Glomerular endothelial cell (primary cell): ENCODE results near the gene DEFB124. TPM values are rescaled to one million over a fixed set of nuclear protein-coding genes. Genes with fewer than 3 reads are reported as not detected.
"Not testable (repeated sequence)": the region's sequence is repeated elsewhere in the genome, so short reads cannot be mapped to it uniquely, and the experiment has no call there.

Source experiments
- DNase-seq: peaks from one replicate; pipeline ENCODE4 v3.0.0-alpha.2; 2011; ENCODE audit warnings: low read depth, low spot score; ENCODE audit errors: extremely low read depth
- total RNA-seq: library from RNA; depleted of rRNA; stranded (reverse); fragments of >200 nt; gene quantifications from 2 replicates; pipeline ENCODE4 v1.2.3, GENCODE V29; 2015

Gene DEFB124
- total RNA-seq, 1 donor from 2014 or later = not detected

GRCh38 chr20:31427576-31427975 is 47.4 kb downstream of the DEFB124 start:
- DNase-seq = not testable (repeated sequence)

- DNase-seq = not testable (repeated sequence)
Observed at GRCh38 chr20:31426891-31427551, 47.9 kb downstream of the DEFB124 start.

GRCh38 chr20:31425797-31426196 is 49.1 kb downstream of the DEFB124 start:
- no peak for DNase-seq

DNA sequence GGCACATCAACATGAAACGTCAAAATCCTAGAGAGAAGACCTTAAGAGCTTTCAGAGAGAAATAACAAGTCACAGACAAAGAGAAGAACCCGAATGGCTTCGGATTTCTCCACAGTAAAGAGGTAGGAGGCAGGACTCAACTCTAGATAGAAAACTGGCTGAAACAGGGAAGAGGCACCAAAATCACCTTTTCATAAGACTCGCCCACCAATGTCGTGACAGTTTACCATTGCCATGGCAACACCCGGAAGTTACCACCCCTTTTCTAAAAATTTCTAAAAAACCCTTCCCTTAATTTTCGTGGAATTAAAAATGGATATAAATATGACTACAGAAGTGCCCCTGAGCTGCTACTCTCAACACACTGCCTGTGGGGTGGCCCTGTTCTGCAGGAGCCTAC is 56.6 kb downstream of the DEFB124 start:
- no peak for DNase-seq

- no peak for DNase-seq
Observed at GRCh38 chr20:31415653-31416052, 59.3 kb downstream of the DEFB124 start.

Other genes with a start within 250 kb of the DEFB124 start
- not detected in 2 replicates for gene DEFB115, start 217.5 kb downstream of the DEFB124 start, total RNA-seq
- not detected in 2 replicates for gene DEFB116, start 166.5 kb downstream of the DEFB124 start, total RNA-seq
- not detected in 2 replicates for gene DEFB118, start 106.5 kb downstream of the DEFB124 start, total RNA-seq
- not detected in 2 replicates for gene DEFB119, start 84.5 kb downstream of the DEFB124 start, total RNA-seq
- not detected in 2 replicates for gene DEFB121, start 68.9 kb downstream of the DEFB124 start, total RNA-seq
- not detected in 2 replicates for gene DEFB123, start 34.5 kb downstream of the DEFB124 start, total RNA-seq
- gene REM1, start 161 bp upstream of the DEFB124 start, total RNA-seq = not detected in 2 replicates
- 95.5 and 129 TPM in 2 replicates for gene HM13, start 39.3 kb upstream of the DEFB124 start, total RNA-seq
- 74.3 and 145 TPM in 2 replicates for gene ID1, start 130.2 kb upstream of the DEFB124 start, total RNA-seq
- gene COX4I2, start 162.8 kb upstream of the DEFB124 start, total RNA-seq = not detected in 2 replicates
- gene BCL2L1, start 247.7 kb upstream of the DEFB124 start, total RNA-seq = 143 and 241 TPM in 2 replicates